T-helper 1 cell (primary cell): ENCODE data around the gene VASP.
A peak's percentile ranks its signal among the peaks of the same experiment; 100 is the strongest.

Experiments
- DNase-seq, 5 donors: peaks; one replicate each; pipeline ENCODE4 v3.0.0-alpha.2; 2012 to 2020

Gene VASP

DNA sequence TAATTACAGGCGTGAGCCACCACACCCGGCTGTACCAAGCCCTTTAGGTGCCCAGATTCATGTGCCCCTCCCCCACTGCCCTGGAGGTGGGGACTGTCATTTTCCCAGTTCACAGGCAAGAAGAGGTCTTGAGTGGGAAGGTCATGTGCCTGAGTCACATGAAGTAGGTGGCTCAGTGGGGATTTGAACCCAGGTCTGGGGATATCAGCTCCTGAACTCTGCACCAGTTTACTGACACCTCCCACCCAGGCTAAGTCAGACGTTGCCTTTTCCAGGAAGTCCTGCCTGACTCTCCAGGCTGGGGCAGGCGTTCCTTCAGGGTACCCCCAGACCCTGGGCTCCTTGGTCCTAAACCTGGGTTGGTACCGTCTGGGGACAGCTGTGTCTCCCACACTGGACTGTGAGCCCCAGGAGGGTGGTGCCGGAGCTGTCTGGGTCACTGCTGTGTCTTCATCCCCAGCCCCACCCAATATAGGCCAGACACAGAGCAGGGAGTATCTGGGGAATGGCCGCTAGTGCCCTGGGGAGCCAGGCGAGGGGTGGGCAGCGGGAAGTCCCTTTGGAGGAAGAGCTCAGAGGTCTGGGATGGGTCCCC lies 8.6 kb downstream of the VASP start:
- no peak for DNase-seq

DNA sequence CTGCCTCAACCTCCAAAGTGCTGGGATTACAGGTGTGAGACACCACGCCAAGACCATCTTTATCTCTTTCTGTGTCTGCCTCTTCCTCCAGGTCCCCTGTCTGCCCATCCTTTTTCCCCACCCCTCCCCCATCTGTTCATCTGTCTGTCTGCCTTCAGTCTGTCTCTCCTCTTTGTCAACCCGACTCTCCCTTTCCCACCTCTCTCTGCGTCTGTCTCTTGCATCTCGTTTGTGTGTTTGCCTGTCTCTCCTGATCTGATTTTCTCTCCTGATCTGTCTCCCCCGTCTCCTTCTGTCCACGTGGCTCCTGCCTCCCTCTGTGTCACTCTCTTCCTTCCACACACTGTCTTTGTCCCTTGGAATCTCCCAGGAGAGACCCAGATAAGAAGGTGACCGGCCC lies 10.0 kb downstream of the VASP start:
- no peak for DNase-seq

DNA sequence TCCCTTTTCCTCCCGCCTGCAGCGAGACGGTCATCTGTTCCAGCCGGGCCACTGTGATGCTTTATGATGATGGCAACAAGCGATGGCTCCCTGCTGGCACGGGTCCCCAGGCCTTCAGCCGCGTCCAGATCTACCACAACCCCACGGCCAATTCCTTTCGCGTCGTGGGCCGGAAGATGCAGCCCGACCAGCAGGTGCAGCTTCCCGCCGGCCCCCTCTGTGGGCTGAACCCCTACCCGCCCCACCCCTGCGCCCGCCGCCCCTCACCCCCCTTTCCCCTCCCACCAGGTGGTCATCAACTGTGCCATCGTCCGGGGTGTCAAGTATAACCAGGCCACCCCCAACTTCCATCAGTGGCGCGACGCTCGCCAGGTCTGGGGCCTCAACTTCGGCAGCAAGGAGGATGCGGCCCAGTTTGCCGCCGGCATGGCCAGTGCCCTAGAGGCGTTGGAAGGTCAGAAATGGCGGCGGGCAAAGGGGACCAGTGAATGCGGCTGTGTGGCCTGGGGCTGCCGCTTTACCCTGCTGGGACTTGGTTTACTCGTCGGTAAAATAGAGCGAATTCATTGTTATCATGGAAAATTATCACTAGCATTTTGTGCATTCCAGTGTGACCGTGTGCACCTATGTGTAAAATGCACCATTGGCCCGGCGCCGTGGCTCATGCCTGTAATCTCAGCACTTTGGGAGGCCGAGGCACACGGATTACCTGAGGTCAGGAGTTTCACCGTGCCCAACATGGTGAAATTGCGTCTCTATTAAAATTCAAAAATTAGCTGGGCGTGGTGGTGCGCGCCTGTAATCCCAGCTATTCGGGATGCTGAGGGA lies 10.6 kb downstream of the VASP start:
- no peak for DNase-seq

DNA sequence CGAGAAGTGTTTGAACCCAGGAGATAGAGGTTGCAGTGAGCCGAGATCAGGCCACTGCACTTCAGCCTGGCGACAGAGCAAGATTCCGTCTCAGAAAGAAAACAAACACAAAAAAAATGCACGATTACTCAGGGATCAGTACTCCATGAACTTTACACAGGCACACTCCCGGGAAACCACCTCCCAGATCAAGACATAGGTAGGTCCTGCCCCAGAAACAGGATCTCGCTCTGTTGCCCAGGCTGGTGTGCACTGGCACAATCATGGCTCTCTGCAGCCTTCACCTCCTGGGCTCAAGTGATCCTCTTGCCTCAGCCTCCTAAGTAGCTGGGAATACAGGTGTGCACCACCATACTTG lies 11.2 kb downstream of the VASP start:
- no peak for DNase-seq

DNA sequence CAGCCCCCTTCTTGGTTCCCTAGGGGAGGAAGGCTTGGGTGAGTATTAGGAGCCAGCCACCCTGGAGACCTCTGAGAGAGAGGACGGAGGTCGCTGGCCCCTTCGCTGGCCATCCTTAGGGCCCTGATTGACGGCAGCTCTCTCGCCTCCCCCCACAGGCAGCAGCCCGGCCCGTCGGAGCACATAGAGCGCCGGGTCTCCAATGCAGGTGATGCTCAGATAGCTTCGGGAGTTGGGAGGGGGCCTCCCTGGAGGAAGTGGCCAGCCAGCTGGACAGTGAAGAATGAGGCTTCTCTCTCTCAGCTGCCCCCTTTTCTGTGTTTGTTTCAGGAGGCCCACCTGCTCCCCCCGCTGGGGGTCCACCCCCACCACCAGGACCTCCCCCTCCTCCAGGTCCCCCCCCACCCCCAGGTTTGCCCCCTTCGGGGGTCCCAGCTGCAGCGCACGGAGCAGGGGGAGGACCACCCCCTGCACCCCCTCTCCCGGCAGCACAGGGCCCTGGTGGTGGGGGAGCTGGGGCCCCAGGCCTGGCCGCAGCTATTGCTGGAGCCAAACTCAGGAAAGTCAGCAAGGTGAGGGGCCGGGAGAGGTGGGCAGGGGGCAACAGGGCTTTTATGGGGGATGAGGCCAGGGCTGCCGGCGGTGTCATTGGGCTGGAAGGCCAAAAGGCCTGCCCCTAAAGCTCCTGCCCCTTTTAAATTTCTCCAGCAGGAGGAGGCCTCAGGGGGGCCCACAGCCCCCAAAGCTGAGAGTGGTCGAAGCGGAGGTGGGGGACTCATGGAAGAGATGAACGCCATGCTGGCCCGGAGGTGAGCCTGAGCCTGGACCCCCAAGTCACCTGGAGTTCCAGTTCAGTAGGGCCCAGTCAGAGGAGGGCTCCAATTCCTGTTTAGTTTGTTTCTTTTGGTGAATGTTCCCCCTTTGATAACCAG lies 15.0 kb downstream of the VASP start:
- no peak for DNase-seq

DNA sequence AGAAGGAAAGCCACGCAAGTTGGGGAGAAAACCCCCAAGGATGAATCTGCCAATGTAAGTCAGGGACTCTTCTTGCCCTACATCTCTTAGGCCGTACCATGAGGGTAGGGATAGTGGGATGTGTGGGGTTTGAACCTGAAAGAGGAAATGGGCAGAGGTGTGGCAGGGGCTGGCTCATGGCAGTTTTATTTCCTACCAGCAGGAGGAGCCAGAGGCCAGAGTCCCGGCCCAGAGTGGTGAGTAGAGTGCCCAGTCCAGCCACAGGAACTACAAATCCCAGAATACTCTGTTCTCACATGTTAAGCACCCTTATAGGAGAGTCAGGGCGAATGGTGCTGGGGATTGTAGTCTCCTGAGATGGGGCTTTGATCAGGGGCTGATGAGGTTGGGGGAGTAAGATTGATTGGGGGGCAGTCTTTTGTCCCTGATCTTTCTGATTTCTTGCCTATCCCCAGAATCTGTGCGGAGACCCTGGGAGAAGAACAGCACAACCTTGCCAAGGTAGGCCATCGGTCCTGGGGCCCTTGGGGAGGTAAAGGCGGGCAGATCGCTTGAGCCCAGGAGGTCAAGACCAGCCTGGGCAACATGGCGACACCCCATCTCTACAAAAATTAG lies 16.5 kb downstream of the VASP start:
- DNase-seq = peak in 4 of 5 donors; percentile 59 to 79 (median 62)

DNA sequence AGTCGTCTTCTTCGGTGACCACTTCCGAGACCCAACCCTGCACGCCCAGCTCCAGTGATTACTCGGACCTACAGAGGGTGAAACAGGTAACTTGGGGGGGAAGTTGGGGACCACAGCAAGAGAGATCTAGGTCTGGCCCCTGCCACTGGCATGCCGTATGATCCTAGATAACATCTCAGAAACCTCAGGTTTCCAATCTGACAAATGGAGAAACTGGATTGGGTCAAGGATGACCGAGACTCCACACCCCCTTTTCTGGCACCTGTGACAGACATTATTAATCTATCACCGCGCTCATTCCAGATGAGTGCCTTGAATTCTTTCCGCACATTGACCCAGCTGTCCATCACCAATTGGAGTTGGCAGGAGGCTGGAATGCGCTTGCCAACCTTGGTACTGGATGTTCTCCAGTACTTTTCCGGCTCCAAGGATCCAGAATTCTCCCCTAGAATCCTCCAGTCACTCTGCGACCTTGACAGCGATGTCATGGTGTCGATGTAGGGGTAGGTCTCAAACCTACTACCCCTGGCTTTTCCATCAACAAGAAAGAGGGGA lies 17.4 kb downstream of the VASP start:
- no peak for DNase-seq

DNA sequence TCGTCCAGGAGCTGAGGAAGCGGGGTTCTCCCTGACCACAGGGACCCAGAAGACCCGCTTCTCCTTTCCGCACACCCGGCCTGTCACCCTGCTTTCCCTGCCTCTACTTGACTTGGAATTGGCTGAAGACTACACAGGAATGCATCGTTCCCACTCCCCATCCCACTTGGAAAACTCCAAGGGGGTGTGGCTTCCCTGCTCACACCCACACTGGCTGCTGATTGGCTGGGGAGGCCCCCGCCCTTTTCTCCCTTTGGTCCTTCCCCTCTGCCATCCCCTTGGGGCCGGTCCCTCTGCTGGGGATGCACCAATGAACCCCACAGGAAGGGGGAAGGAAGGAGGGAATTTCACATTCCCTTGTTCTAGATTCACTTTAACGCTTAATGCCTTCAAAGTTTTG lies 18.9 kb downstream of the VASP start:
- DNase-seq = no peak

DNA sequence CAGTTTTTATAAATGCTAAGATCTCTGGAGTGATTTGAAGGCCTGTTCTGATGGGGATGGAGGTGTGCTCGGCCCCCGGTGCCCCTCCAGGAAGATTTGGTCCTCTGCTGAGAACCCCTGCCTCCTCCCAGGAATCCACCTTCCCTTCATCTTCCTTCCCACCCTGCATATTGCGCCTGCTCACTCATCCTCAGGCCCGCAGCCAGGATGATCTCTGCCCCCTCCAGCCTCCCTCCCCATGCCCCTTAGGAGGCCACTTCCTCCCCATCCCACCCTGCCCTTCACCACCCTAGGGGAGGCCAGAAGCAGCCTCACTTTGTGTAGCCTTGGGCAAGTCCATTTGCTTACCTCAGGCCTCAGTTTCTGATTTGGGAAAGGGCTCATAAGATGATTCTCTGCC lies 19.7 kb downstream of the VASP start:
- DNase-seq = no peak

DNA sequence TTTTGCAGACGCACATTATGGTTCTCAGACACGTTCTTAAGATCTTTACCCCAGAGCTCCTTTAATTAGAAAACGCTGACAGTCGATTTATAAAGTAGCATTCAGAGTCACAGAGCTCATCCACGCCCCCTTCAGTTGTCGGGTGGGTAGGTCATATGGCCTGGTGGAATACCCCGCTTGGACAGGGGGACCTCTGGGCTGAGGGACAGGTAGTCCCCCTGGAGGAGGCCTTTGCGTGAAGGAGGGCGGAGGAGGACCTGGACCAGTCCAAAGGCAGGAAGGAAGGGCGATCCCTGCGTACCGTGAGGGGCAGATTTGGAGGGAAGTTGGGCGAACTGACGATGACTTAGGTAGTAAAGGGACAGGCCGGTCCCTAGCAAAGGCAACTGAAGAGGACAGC lies 20.5 kb downstream of the VASP start:
- DNase-seq = no peak

DNA sequence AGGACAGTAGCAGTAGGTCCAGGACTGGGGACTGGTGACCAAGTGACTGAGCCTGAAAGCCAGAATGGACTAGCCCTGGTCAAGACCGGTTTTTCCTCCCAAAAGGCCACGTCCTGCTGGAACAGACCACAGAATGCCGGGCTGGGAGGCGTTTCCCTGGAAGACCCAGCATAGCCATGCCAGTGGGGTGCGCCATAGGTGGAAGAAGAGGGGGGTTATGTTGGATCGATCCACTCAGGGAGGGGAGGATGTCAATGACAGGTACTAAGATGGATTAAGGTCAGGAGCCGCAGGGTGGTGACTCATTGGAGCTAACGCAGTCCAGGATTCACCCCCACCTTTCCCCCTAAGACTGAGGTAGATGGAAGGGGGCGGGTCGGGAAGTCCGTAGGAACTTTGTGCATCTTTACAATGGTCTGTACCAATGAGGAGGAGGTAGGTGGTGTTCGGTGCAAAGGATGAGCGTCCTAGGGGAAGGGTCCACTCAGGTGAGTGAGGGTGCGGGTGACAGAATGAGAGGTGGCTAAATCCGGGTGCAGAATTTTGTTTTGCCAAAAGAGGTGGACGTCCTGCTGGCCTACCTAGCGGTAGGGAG lies 21.0 kb downstream of the VASP start:
- DNase-seq = no peak

DNA sequence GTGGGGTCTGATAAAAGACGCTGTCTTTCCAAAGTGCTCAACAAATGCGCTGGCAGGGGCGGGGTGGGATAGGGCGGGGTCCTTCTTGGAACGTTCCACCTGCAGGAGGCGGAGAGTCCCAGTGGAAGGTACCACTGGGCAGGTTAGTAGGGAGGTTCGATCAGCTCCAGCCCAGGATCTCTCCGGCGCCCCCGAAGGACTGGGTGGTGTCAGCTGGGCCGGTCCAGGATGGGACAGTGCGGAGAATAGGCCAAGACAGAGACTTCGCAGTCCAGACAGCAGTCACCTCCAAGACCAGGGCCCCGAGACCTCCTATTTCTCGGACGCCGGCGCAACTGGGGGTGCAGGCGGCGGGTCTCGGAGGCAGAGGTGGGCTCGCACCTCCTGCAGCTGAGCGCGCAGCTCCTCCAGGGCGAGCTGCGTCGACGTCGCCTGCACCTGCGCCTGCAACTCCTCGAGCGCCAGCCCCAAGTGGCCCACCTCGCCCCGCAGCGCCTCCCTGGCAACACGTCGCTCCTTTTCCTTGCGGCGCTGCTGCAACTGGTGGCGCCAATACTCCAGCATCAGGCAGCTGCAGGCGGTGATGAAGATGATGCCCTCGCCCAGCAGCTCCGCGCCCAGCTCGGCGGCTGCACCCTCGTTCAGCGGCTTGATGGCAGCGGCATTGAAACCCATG lies 21.6 kb downstream of the VASP start:
- DNase-seq = no peak

DNA sequence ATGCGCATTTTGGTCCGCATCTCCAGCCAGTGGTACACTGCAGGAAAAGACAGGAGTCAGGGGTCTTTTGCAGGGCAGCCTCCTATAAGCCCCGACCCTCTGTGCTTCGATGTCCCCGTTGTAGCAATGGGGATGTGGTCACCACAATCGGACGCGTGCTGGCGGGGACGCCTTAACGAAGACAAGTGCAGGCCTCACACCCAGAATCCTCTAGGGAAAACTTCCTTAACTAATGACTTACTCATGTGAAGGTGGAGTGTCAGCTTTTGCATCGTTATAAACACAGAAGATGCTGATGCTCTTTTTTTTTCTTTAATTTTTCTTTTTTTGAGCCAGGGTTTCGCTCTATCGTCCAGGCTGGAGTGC lies 22.1 kb downstream of the VASP start:
- no peak for DNase-seq

DNA sequence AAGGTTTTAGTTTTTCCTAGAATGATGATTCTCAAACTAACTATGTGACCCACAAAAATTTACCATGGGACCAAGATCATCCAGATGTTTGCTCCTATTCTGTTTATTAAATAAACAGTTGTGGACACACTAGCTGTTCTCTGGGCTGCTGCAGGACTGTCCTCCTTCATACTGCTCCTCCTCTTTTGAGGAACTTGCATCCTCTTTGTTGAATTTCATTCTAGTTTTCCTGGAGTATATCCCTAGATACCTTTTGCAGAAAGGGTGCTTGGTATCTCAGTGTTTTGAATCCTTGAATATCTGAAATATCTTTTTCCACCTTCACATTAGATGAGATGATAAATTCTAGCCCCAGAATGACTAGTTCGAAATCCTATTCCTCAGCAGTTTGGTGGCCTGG lies 24.1 kb downstream of the VASP start:
- DNase-seq = no peak

DNA sequence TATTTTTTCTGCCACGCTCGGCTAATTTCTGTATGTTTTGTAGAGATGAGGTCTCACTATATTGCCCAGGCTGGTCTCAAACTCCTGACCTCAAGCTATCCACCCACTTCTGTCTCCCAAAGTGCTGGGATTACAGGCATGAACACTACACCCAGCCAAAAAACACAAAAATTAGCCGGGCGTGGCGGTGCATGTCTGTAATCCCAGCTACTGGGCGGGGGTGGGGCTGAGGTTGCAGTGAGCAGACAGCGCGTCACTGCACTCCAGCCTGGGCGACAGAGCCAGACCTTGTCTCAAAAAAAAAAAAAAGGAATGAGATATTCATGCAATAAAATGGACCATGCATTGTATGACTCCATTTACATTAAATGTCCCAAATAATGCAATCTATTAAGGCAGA lies 32.2 kb downstream of the VASP start:
- no peak for DNase-seq

DNA sequence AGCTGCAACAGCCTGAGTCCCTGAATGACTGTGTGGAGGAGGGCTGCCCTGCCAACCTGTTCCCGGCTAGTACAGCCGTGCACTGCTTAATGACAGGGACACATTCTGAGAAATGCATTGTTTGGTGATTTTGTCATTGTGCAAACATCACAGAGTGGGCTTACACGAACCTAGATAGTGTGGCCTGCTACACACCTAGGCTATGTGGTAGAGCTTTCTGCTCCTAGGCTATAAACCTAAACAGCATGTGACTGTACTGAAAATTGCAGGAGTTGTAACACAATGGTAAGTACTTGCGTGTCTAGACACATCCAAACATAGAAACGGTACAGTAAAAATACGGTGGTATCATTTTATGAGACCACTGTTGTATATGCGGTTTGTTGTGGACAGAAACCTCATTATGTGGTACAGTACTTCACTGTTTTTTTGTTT lies 35.0 kb downstream of the VASP start:
- DNase-seq = no peak

DNA sequence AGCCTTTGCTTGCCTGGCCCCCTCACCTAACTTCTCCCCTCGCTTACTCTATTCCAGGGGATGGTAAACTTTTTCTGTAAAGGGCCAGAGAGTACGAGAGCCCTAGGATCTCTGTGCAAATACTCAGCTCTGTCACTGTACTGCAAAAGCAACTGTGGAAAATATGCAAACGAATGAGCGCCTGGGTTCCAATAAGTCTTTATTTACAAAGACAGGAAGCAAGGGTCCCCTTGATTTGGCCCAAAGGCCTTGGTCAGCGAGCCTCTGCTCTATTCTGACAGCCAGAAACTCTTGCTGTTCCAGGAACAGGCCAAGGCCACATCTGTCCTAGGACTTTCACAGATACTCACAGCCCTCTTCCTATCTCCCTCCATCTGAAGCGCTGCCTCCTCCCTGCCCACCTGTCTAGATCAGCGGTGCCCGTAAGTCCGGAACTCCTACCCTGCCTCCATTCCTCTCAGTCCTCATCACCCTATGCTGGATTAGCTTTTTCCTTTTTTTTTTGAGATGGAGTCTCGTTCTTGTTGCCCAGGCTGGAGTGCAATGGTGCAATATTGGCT lies 40.0 kb downstream of the VASP start:
- no peak for DNase-seq

DNA sequence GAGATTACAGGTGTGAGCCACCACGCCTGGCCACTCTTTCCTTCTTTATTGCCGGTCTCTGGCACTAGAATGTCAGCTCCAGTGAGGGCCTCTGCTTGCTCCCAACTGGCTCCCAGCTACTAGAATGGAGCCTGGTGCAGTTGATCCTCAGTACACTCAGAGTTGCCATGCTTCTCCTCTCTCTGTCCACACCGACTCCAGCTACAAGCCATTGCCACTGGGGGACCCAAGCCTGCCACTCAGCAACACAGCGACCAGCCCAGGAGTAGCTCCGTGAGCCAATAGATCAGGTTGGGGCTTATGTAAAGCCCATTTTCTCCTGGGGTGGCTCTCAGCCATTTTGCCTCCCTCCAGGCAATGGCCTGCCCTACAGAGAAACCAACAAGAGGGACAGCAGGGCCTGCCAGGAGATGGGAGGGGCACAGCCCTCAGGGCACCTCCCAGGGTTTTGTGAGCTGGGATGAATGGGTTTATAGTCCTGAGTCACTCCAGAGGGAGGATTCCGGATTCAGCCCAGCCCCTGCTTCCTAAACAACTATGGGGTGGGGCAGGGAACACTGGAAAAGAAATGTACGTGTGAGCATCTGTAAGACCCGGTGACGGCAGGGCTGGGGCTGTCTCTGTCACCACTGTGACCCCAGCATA lies 40.8 kb downstream of the VASP start:
- DNase-seq = no peak

DNA sequence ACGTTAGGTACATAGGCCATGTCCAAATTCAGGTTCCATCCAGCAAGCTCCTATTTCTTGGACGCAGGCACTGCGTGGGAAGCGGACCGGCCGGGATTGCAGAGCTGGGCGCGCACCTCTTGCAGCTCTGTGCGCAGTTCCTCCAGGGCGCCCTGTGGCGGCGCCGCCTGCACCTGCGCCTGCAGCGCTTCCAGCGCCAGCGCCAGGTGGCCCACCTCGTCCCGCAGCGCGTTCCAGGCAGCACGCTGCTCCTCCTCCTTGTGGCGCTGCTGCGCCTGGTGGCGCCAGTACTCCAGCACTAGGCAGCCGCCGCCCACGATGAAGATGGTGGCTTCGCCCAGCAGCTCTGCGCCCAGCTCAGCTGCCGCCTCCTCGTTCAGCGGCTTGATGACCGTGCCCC lies 46.2 kb downstream of the VASP start:
- DNase-seq = no peak

DNA sequence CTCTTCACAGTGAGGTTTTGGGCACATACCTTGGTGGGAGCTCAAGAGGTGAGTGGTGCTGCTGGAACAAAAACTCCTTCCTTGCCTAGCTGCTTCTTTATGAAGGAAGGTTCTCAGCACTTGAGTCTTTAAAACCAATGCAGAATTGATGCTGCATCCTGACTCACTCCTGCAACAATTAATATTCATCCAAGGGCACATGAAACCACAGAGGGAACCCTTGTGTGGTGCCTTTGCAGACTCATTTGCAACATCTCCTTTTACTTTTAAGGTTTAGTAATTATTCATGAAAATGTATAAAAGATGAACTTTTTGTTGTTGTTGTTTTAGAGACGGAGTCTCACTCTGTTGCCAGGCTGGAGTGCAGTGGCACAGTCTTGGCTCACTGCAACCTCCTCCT lies 47.2 kb downstream of the VASP start:
- no peak for DNase-seq

DNA sequence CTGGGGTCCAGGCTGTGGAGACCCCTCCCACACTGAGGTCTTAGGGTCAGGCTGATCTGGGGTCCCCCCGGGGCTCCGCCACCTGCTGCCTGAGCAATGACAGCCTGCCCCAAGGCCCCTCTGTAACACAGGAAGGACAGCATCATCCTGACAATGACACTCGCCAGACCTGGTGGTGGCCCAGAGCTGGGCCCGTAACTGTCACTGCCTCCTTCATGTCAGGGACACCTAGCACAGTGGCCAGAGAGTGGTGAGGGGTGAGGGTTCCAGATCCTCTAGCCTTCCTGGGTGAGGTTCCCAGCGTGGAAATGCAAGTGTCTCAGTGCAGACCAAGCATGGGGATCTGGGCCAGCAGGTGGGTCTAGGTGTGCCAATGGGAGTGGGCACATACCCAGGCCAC lies 49.6 kb downstream of the VASP start:
- DNase-seq = no peak
